Measurements from ENCODE around the gene KRTAP10-6. TPM values are rescaled to one million over a fixed set of nuclear protein-coding genes. Genes with fewer than 3 reads are reported as not detected.

Gene KRTAP10-6
- total RNA-seq, 1 experiment from 2014 or later, result not detected

- no peaks in the 10 kb centered on the region for H3K4me1 ChIP-seq (ENCODE audit: insufficient read depth, low read length)
- intact Hi-C loops (cut with micrococcal nuclease), result no loop called here
- H3K4me2 ChIP-seq (ENCODE audit: low read length), result no peak overlapping the region
- H3K9ac ChIP-seq (ENCODE audit: low read length), result no peak overlapping the region
- H2AFZ ChIP-seq (ENCODE audit: low read length), result no peak overlapping the region
- H3K79me2 ChIP-seq (ENCODE audit: low read length), result no peaks in the 10 kb centered on the region
- H3K27ac ChIP-seq (ENCODE audit: low read length), result no peak overlapping the region
- ATAC-seq (no peak), DNase-seq (no peak)
- no peaks in the 10 kb centered on the region for H3K36me3 ChIP-seq (ENCODE audit: low read depth, low read length)
- H3K27me3 ChIP-seq (ENCODE audit: low read length), result no peaks in the 10 kb centered on the region
- no peaks in the 10 kb centered on the region for H3F3A ChIP-seq (ENCODE audit: low read length, unreplicated experiment)
- TF ChIP-seq CTCF (conservative IDR thresholded peaks at IDR 0.05; ENCODE audit: low read depth, low read length) (no peak), EZH2phosphoT487 (IDR thresholded peaks at IDR 0.05; ENCODE audit: borderline replicate concordance, low read length) (no peak), EZH2 (IDR thresholded peaks at IDR 0.05; ENCODE audit: low read length, unreplicated experiment) (no peak)
- BruUV-seq (replicated peaks), result no TSS peak
- H3K9me3 ChIP-seq (ENCODE audit: low read length), result peaks cover 5% of the 10 kb centered on the region; the same call in 1 of the 2 replicates
- H4K20me1 ChIP-seq (ENCODE audit: low read length), result no peaks in the 10 kb centered on the region
- POLR2A ChIA-PET (ENCODE audit: unreplicated experiment), result no interaction called here
- H3K9me2 ChIP-seq (replicated peaks; ENCODE audit: low read length), result no peaks in the 10 kb centered on the region
- CTCF ChIA-PET, result no interaction called here
- H3K4me3 ChIP-seq (ENCODE audit: low read length), result no peak overlapping the region
These were observed 24.7 kb downstream of the KRTAP10-6 start for GRCh38 chr21:44567481-44568171.

- TF ChIP-seq EZH2 (IDR thresholded peaks at IDR 0.05; ENCODE audit: low read length, unreplicated experiment) (no peak), EZH2phosphoT487 (IDR thresholded peaks at IDR 0.05; ENCODE audit: borderline replicate concordance, low read length) (no peak), CTCF (conservative IDR thresholded peaks at IDR 0.05; ENCODE audit: low read depth, low read length) (no peak)
- Histone ChIP-seq H3K9me2 (replicated peaks; ENCODE audit: low read length) (no peaks in the 10 kb centered on the region), H3K9me3 (ENCODE audit: low read length) (peaks cover 5% of the 10 kb centered on the region; the same call in 1 of the 2 replicates), H3K27me3 (ENCODE audit: low read length) (no peaks in the 10 kb centered on the region), H3K36me3 (ENCODE audit: low read depth, low read length) (no peaks in the 10 kb centered on the region), H3K79me2 (ENCODE audit: low read length) (no peaks in the 10 kb centered on the region), H3K27ac (ENCODE audit: low read length) (no peak overlapping the region), H3F3A (ENCODE audit: low read length, unreplicated experiment) (no peaks in the 10 kb centered on the region), H3K4me1 (ENCODE audit: insufficient read depth, low read length) (no peaks in the 10 kb centered on the region), H2AFZ (ENCODE audit: low read length) (no peak overlapping the region), H3K4me2 (ENCODE audit: low read length) (no peak overlapping the region), H3K9ac (ENCODE audit: low read length) (no peak overlapping the region), H3K4me3 (ENCODE audit: low read length) (no peak overlapping the region), H4K20me1 (ENCODE audit: low read length) (no peaks in the 10 kb centered on the region)
- BruUV-seq (replicated peaks), result no TSS peak
- DNase-seq, result no peak
- CTCF ChIA-PET, result no interaction called here
- no peak for ATAC-seq
- POLR2A ChIA-PET (ENCODE audit: unreplicated experiment), result no interaction called here
- intact Hi-C loops (cut with micrococcal nuclease), result no loop called here
These were observed 25.9 kb downstream of the KRTAP10-6 start for GRCh38 chr21:44566403-44566802.

GRCh38 chr21:44564886-44565598 is 27.3 kb downstream of the KRTAP10-6 start:
- intact Hi-C loops (cut with micrococcal nuclease), result no loop called here
- ATAC-seq (no peak), DNase-seq (no peak)
- H2AFZ ChIP-seq (ENCODE audit: low read length), result no peak overlapping the region
- no peaks in the 10 kb centered on the region for H3K79me2 ChIP-seq (ENCODE audit: low read length)
- no peak for TF ChIP-seq EZH2 (IDR thresholded peaks at IDR 0.05; ENCODE audit: low read length, unreplicated experiment)
- TF ChIP-seq CTCF (conservative IDR thresholded peaks at IDR 0.05; ENCODE audit: low read depth, low read length), result no peak
- TF ChIP-seq EZH2phosphoT487 (IDR thresholded peaks at IDR 0.05; ENCODE audit: borderline replicate concordance, low read length), result no peak
- no peak overlapping the region for H3K27ac ChIP-seq (ENCODE audit: low read length)
- H3K27me3 ChIP-seq (ENCODE audit: low read length), result no peaks in the 10 kb centered on the region
- H3F3A ChIP-seq (ENCODE audit: low read length, unreplicated experiment), result no peaks in the 10 kb centered on the region
- BruUV-seq (replicated peaks), result no TSS peak
- POLR2A ChIA-PET (ENCODE audit: unreplicated experiment), result no interaction called here
- no peaks in the 10 kb centered on the region for H3K36me3 ChIP-seq (ENCODE audit: low read depth, low read length)
- H3K9ac ChIP-seq (ENCODE audit: low read length), result no peak overlapping the region
- CTCF ChIA-PET, result no interaction called here
- no peaks in the 10 kb centered on the region for H3K9me3 ChIP-seq (ENCODE audit: low read length)
- no peaks in the 10 kb centered on the region for H4K20me1 ChIP-seq (ENCODE audit: low read length)
- H3K4me1 ChIP-seq (ENCODE audit: insufficient read depth, low read length), result no peaks in the 10 kb centered on the region
- no peak overlapping the region for H3K4me2 ChIP-seq (ENCODE audit: low read length)
- H3K4me3 ChIP-seq (ENCODE audit: low read length), result no peak overlapping the region
- H3K9me2 ChIP-seq (replicated peaks; ENCODE audit: low read length), result no peaks in the 10 kb centered on the region

Data from PC-3 (cell line).